Nephron progenitor cell (in vitro differentiated cells): ENCODE measurements around the gene TPBGL.

ENCODE experiments used
- DNase-seq: peaks from one replicate; pipeline ENCODE4 v3.0.0; 2021
- H3K27ac Mint-ChIP-seq: 2 replicates; pipeline ENCODE4 v1.8.0; 2021; ENCODE audit warnings: mild to moderate bottlenecking, moderate library complexity, mixed read lengths
- H3K27me3 Mint-ChIP-seq: 2 replicates; pipeline ENCODE4 v1.8.0; 2021; ENCODE audit warnings: mild to moderate bottlenecking, low read depth, mixed read lengths; ENCODE audit not compliant: poor library complexity
- H3K36me3 Mint-ChIP-seq: 2 replicates; pipeline ENCODE4 v1.8.0; 2021; ENCODE audit warnings: low read depth, mixed read lengths
- H3K4me1 Mint-ChIP-seq: 2 replicates; pipeline ENCODE4 v1.8.0; 2021; ENCODE audit warnings: mixed read lengths
- H3K4me3 Mint-ChIP-seq: 2 replicates; pipeline ENCODE4 v1.8.0; 2021; ENCODE audit warnings: mild to moderate bottlenecking, moderate library complexity, mixed read lengths
- H3K9me3 Mint-ChIP-seq: 2 replicates; pipeline ENCODE4 v1.8.0; 2021; ENCODE audit warnings: mild to moderate bottlenecking, moderate library complexity, mixed read lengths
- TF ChIP-seq, protein P1 (sequence below): fragments of 200-600 bp; sonication (generic); IDR thresholded peaks from 2 replicates; pipeline ENCODE4 v1.5.0; 2021; ENCODE audit warnings: antibody characterized with exemption

Gene TPBGL

DNA sequence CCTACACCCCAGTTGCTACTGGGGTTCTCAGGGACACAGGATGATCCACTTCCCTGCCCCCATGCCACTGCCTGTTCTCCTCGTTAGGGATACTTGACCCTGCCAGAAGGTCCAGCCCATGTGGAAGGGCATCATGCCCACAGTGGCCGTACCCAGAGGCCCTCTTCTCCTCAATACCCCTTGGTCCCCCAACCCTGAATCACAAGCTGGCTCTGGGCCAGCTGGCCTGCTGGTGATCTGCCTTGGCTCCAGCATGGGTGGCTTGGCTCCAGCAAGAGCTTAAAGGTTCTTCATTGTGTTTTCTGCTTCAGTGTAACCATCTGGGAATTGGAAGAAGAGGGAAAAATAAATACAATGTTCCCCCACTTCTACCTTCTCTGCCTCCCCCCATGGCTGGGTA is 11.1 kb upstream of the TPBGL start:
- no peak for DNase-seq
- Mint-ChIP-seq H3K9me3 (no peaks in the 10 kb centered on the region), H3K27ac (no peak overlapping the region), H3K36me3 (no peaks in the 10 kb centered on the region), H3K4me1 (peaks cover 17% of the 10 kb centered on the region), H3K4me3 (no peak overlapping the region), H3K27me3 (peaks cover 22% of the 10 kb centered on the region)
- TF ChIP-seq, protein P1, sequence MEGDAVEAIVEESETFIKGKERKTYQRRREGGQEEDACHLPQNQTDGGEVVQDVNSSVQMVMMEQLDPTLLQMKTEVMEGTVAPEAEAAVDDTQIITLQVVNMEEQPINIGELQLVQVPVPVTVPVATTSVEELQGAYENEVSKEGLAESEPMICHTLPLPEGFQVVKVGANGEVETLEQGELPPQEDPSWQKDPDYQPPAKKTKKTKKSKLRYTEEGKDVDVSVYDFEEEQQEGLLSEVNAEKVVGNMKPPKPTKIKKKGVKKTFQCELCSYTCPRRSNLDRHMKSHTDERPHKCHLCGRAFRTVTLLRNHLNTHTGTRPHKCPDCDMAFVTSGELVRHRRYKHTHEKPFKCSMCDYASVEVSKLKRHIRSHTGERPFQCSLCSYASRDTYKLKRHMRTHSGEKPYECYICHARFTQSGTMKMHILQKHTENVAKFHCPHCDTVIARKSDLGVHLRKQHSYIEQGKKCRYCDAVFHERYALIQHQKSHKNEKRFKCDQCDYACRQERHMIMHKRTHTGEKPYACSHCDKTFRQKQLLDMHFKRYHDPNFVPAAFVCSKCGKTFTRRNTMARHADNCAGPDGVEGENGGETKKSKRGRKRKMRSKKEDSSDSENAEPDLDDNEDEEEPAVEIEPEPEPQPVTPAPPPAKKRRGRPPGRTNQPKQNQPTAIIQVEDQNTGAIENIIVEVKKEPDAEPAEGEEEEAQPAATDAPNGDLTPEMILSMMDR, result no peak

DNA sequence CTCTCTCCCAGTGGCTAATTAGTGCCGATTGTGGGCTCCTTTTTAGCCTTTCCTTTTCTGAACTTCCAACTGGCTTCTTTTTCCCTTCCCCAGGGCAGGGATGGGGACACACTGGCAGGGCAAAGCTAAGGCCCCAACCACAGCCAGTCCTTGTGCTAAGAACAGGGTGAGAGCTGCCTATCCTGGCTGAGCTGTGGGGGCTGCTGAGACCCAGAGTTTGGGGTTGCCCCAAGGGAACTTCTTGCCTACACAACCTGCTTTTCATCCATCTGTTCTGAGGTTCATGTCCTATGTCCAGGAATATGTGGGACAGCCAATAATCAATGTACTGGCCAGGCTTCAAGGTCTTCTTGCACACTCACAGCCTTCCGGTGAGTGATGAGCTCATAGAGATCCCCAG is 10.0 kb upstream of the TPBGL start:
- no peak overlapping the region for H3K27ac Mint-ChIP-seq
- no peak overlapping the region for H3K4me3 Mint-ChIP-seq
- no peaks in the 10 kb centered on the region for H3K9me3 Mint-ChIP-seq
- peaks cover 7% of the 10 kb centered on the region for H3K4me1 Mint-ChIP-seq
- TF ChIP-seq, protein P1, result no peak
- H3K27me3 Mint-ChIP-seq, result peaks cover 24% of the 10 kb centered on the region
- no peak for DNase-seq
- H3K36me3 Mint-ChIP-seq, result no peaks in the 10 kb centered on the region

DNA sequence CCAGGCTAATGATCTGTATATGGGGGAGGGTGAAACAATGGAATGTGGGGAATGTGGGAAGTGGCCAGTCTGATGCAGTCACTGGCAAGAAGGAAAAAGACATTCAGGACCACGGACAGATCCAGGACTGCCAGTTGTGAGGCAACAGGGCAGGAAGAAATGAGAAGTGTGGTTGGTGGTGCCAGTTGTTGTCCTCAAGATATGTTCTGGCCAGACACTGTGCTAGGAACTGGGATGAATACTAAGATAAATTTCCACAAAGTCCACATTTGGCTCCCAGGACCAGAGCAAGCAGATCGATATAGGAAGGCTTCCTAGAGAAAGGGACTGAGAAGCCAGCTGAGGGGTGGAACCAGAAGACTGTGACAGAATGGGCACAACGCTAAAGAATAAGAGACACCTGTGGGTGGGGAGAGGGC is 6.8 kb upstream of the TPBGL start:
- H3K4me1 Mint-ChIP-seq, result peaks cover 7% of the 10 kb centered on the region
- no peak overlapping the region for H3K4me3 Mint-ChIP-seq
- H3K36me3 Mint-ChIP-seq, result no peaks in the 10 kb centered on the region
- TF ChIP-seq, protein P1, result no peak
- no peaks in the 10 kb centered on the region for H3K9me3 Mint-ChIP-seq
- H3K27me3 Mint-ChIP-seq, result peaks cover 49% of the 10 kb centered on the region
- H3K27ac Mint-ChIP-seq, result no peak overlapping the region
- peak; percentile 82 for DNase-seq

DNA sequence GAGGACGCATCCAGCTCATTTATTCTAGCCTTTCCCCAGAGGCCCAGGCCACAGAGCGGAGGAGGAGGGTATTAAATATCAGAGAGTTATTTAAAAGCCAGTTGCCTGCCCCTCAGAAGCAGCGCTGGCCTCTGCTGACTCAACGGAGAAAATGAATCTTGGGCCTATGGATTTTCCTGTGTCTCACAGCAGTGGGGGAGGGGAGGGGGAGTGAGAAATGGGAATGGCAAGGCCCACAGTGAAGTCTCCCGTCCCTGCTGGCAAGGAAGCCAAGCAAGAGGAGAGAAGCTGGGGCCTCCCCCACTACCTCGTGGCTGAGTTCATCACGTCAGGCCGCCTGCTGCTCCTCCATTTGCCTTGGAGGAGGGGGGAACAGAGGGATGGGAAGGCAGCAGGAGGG is 4.5 kb upstream of the TPBGL start:
- Mint-ChIP-seq H3K36me3 (no peaks in the 10 kb centered on the region), H3K4me3 (no peak overlapping the region), H3K4me1 (peaks cover 15% of the 10 kb centered on the region), H3K27ac (no peak overlapping the region), H3K27me3 (peaks cover 56% of the 10 kb centered on the region), H3K9me3 (no peaks in the 10 kb centered on the region)
- TF ChIP-seq, protein P1, result no peak
- DNase-seq, result no peak

DNA sequence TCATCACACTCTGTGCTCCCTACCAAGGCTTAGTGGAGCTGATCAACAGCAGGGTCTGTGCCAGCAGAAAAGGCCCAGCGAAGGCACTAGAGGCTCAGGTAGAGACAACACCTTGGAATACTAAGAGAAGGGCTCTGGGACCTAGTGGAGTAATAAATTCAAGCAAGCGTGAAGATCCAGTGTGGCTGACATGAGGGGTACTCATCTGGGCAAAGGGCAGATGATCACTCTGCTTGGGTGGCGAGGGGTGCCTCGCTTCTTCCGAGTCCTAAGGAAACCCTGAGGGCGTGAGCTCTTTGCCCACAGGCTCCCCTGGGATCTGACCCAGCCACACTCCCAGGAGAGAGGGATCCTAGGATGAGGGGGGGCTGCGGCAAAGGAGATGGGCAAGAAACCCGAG is 3.5 kb upstream of the TPBGL start:
- H3K9me3 Mint-ChIP-seq, result no peaks in the 10 kb centered on the region
- DNase-seq, result no peak
- TF ChIP-seq, protein P1, result no peak
- peaks cover 15% of the 10 kb centered on the region for H3K4me1 Mint-ChIP-seq
- H3K4me3 Mint-ChIP-seq, result no peak overlapping the region
- H3K36me3 Mint-ChIP-seq, result no peaks in the 10 kb centered on the region
- peaks cover 58% of the 10 kb centered on the region for H3K27me3 Mint-ChIP-seq
- no peak overlapping the region for H3K27ac Mint-ChIP-seq

DNA sequence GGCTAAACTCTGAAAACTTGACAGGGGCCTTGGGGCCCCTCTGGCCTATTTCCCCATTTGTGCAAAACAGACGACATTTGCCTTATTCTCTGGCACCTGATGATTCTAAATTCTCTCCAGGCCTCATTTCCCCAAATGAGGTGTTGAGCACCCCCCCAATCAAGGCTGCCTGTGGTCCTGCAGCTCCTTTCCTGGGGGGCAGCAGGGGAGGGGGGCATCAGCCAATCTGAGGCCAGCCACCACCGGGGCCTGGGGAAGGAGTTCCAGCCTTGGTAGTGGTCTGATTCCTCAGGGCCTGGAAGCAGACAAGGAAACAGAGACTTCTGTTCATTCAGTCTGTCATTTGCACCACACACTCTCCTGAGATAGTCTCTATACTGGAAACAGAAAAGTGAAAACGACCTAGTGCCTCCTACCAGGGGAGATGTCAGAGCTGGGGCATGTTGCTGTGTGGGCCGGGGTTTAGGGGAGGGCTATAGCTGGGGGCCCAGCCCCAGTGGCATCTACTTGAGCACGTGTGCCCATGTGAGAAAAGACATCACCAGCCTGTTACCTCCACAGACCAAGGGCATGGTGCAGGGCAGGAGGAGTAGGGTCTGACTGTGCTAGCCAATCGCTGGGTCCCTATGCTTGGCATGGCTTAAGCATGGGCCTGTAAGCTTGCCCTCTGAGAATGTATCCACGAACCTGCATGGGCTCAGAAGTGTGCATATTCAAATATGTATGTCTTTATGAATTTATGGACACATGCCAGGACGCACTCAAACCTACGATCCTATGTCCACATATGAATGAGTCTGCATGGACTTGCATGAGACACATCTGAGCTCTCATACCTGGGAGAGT is 1.8 kb upstream of the TPBGL start:
- Mint-ChIP-seq H3K36me3 (no peaks in the 10 kb centered on the region), H3K27ac (no peak overlapping the region), H3K27me3 (peaks cover 71% of the 10 kb centered on the region), H3K4me1 (peaks cover 20% of the 10 kb centered on the region), H3K9me3 (no peaks in the 10 kb centered on the region), H3K4me3 (no peak overlapping the region)
- no peak for DNase-seq
- TF ChIP-seq, protein P1, result no peak
